WTC11 (cell line): ENCODE results near the gene ZCCHC8.

Experiments
- CTCF ChIP-seq: fragments of 200-600 bp; IDR thresholded peaks from 2 replicates; pipeline ENCODE4 v1.8.0; 2022; ENCODE audit warnings: antibody characterized with exemption
- IRF1 ChIP-seq: sonication (generic); formaldehyde crosslinking; IDR thresholded peaks from 2 replicates; pipeline ENCODE4 v1.8.0; 2023; ENCODE audit warnings: missing genetic modification reagents
- MAX ChIP-seq: sonication (generic); formaldehyde crosslinking; IDR thresholded peaks from 2 replicates; pipeline ENCODE4 v1.8.0; 2022; ENCODE audit warnings: mild to moderate bottlenecking, missing genetic modification reagents
- USF2 ChIP-seq: sonication (generic); formaldehyde crosslinking; IDR thresholded peaks from 2 replicates; pipeline ENCODE4 v1.8.1; 2023; ENCODE audit warnings: mild to moderate bottlenecking, missing genetic modification reagents, moderate library complexity
- ZNF263 ChIP-seq: sonication (generic); formaldehyde crosslinking; IDR thresholded peaks from 2 replicates; pipeline ENCODE4 v1.8.1; 2022; ENCODE audit warnings: low read depth, mild to moderate bottlenecking, moderate library complexity, missing genetic modification reagents
- TF ChIP-seq, protein P1 (sequence below): sonication (generic); formaldehyde crosslinking; IDR thresholded peaks from 2 replicates; pipeline ENCODE4 v1.8.1; 2023; ENCODE audit warnings: mild to moderate bottlenecking, moderate library complexity, missing genetic modification reagents

GRCh38 chr12:122520676-122521075 lies 19.9 kb upstream of the ZCCHC8 start:
- no peak for TF ChIP-seq CTCF
- no peak for TF ChIP-seq USF2 (CRISPR knock-in tag)
- TF ChIP-seq, protein P1, sequence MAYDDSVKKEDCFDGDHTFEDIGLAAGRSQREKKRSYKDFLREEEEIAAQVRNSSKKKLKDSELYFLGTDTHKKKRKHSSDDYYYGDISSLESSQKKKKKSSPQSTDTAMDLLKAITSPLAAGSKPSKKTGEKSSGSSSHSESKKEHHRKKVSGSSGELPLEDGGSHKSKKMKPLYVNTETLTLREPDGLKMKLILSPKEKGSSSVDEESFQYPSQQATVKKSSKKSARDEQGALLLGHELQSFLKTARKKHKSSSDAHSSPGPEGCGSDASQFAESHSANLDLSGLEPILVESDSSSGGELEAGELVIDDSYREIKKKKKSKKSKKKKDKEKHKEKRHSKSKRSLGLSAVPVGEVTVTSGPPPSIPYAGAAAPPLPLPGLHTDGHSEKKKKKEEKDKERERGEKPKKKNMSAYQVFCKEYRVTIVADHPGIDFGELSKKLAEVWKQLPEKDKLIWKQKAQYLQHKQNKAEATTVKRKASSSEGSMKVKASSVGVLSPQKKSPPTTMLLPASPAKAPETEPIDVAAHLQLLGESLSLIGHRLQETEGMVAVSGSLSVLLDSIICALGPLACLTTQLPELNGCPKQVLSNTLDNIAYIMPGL: no peak
- TF ChIP-seq IRF1 (CRISPR knock-in tag): no peak
- no peak for TF ChIP-seq MAX
- TF ChIP-seq ZNF263 (CRISPR knock-in tag): no peak
